Inflammatory macrophage treated with lipopolysaccharide for 4 hours (primary cell): Measurements from ENCODE around the gene ELP4.

Experiments
- DNase-seq: peaks from one replicate; pipeline ENCODE4 v3.0.0-alpha.2; 2020

The ELP4 gene

GRCh38 chr11:31827455-31828206, 318.1 kb downstream of the ELP4 start:
- DNase-seq = no peak

- DNase-seq = no peak
Measured at GRCh38 chr11:31828217-31828616, 318.6 kb downstream of the ELP4 start.

- no peak for DNase-seq
Measured at GRCh38 chr11:31830406-31830805, 320.8 kb downstream of the ELP4 start.

- no peak for DNase-seq
Measured at GRCh38 chr11:31834237-31834636, 324.7 kb downstream of the ELP4 start.
